22Rv1 (cell line): ENCODE results near the gene EGR2.

ENCODE experiments used
- ZFX ChIP-seq: fragments of 450-650 bp; IDR thresholded peaks from 2 replicates; pipeline ENCODE4 v1.6.1; 2017; ENCODE audit warnings: antibody characterized with exemption, borderline replicate concordance
- TF ChIP-seq, protein P1 (sequence below): fragments of 450-650 bp; IDR thresholded peaks from 2 replicates; pipeline ENCODE4 v1.5.1; 2017; ENCODE audit warnings: mild to moderate bottlenecking

DNA sequence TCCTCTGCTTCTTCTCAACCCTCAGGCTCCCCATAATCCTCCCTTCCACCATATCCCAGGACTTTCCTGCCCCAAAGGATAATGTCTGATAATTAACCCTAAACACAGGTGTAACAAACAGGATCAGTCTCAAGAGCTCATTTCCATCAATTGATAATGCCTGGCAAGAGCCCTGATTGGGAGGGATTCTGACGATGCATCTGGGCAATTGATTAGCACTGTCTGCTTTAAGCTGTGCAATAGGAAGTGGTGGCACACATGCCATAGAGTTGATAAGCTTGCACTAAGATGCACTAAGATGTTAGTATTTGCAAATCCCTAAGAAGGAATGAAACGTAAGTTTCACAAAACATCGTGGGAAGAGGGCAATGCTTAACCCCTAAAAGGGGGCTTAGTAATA, 27.4 kb upstream of the EGR2 start:
- TF ChIP-seq, protein P1, sequence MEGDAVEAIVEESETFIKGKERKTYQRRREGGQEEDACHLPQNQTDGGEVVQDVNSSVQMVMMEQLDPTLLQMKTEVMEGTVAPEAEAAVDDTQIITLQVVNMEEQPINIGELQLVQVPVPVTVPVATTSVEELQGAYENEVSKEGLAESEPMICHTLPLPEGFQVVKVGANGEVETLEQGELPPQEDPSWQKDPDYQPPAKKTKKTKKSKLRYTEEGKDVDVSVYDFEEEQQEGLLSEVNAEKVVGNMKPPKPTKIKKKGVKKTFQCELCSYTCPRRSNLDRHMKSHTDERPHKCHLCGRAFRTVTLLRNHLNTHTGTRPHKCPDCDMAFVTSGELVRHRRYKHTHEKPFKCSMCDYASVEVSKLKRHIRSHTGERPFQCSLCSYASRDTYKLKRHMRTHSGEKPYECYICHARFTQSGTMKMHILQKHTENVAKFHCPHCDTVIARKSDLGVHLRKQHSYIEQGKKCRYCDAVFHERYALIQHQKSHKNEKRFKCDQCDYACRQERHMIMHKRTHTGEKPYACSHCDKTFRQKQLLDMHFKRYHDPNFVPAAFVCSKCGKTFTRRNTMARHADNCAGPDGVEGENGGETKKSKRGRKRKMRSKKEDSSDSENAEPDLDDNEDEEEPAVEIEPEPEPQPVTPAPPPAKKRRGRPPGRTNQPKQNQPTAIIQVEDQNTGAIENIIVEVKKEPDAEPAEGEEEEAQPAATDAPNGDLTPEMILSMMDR = no peak
- no peak for TF ChIP-seq ZFX
